HepG2 (cell line): Measurements from ENCODE around the gene COL8A2. TPM values are rescaled to one million over a fixed set of nuclear protein-coding genes. Genes with fewer than 3 reads are reported as not detected.

ENCODE experiments used
- ATRX ChIP-seq: sonication (generic); formaldehyde crosslinking; IDR thresholded peaks from 2 replicates; pipeline ENCODE4 v1.4.0; 2020; ENCODE audit warnings: missing genetic modification reagents, borderline replicate concordance
- BRCA1 ChIP-seq: sonication (generic); formaldehyde crosslinking; IDR thresholded peaks from 2 replicates; pipeline ENCODE4 v1.4.0; 2020; ENCODE audit warnings: missing genetic modification reagents
- ELF4 ChIP-seq: sonication (generic); formaldehyde crosslinking; IDR thresholded peaks from 2 replicates; pipeline ENCODE4 v1.5.0; 2020; ENCODE audit warnings: missing genetic modification reagents, mild to moderate bottlenecking, moderate library complexity, borderline replicate concordance
- FIP1L1 ChIP-seq: fragments of 200-400 bp; formaldehyde crosslinking; IDR thresholded peaks from 2 replicates; pipeline ENCODE4 v1.6.1; 2018; ENCODE audit warnings: low read depth, mild to moderate bottlenecking, low read length, moderate library complexity, borderline replicate concordance; ENCODE audit not compliant: insufficient read depth
- FOSL1 ChIP-seq: sonication (generic); formaldehyde crosslinking; IDR thresholded peaks from 2 replicates; pipeline ENCODE4 v1.9.0; 2021; ENCODE audit warnings: missing genetic modification reagents, borderline replicate concordance
- GABPB1 ChIP-seq: IDR thresholded peaks from 2 replicates; pipeline ENCODE4 v1.6.1; 2016; ENCODE audit warnings: mild to moderate bottlenecking, missing genetic modification reagents, moderate library complexity, missing compliant biosample characterization
- GTF2F1 ChIP-seq: fragments of 150-350 bp; IDR thresholded peaks from 2 replicates; pipeline ENCODE4 v1.6.1; 2014; ENCODE audit warnings: low read length
- HMG20B ChIP-seq: conservative IDR thresholded peaks from 2 replicates; pipeline ENCODE4 v1.6.1; 2016; ENCODE audit warnings: missing genetic modification reagents, missing compliant biosample characterization
- HMGA1 ChIP-seq: sonication (generic); formaldehyde crosslinking; conservative IDR thresholded peaks from 2 replicates; pipeline ENCODE4 v1.4.0; 2020; ENCODE audit warnings: missing genetic modification reagents
- MIXL1 ChIP-seq: IDR thresholded peaks from 2 replicates; pipeline ENCODE4 v1.6.1; 2016
- NFE2L2 ChIP-seq: fragments of 150-350 bp; IDR thresholded peaks from 2 replicates; pipeline ENCODE4 v1.6.1; 2014; ENCODE audit warnings: low read length
- NFKBIZ ChIP-seq: IDR thresholded peaks from 2 replicates; pipeline ENCODE4 v1.6.1; 2018; ENCODE audit warnings: missing genetic modification reagents, missing compliant biosample characterization
- NFYB ChIP-seq: sonication (generic); formaldehyde crosslinking; IDR thresholded peaks from 2 replicates; pipeline ENCODE4 v1.4.0; 2020; ENCODE audit warnings: missing genetic modification reagents
- POLR2A ChIP-seq, 2 experiments: IDR thresholded peaks; 2 replicates each; pipeline ENCODE4 v1.6.1; 2011; ENCODE audit warnings: low read depth in 2 of 2, low read length in 2 of 2, mild to moderate bottlenecking in 1 of 2, moderate library complexity in 1 of 2; ENCODE audit not compliant: insufficient read depth in 1 of 2
- RNF2 ChIP-seq: fragments of 450-650 bp; conservative IDR thresholded peaks from 2 replicates; pipeline ENCODE4 v1.6.1; 2016; ENCODE audit warnings: low read depth
- SIN3B ChIP-seq: fragments of 150-350 bp; IDR thresholded peaks from 2 replicates; pipeline ENCODE4 v1.6.1; 2014; ENCODE audit warnings: low read length
- ZFY ChIP-seq: sonication (generic); formaldehyde crosslinking; IDR thresholded peaks from 2 replicates; pipeline ENCODE4 v1.4.0; 2020; ENCODE audit warnings: missing genetic modification reagents
- ZNF44 ChIP-seq: sonication (generic); formaldehyde crosslinking; IDR thresholded peaks from 2 replicates; pipeline ENCODE4 v1.5.1; 2020; ENCODE audit warnings: mild to moderate bottlenecking, missing genetic modification reagents
- ZNF567 ChIP-seq: sonication (generic); formaldehyde crosslinking; IDR thresholded peaks from 2 replicates; pipeline ENCODE4 v1.8.1; 2023; ENCODE audit warnings: mild to moderate bottlenecking, missing genetic modification reagents, borderline replicate concordance
- ZNF792 ChIP-seq: IDR thresholded peaks from 2 replicates; pipeline ENCODE4 v1.6.1; 2016
- polyA plus RNA-seq, 8 experiments: library from polyadenylated mRNA; depleted of rRNA in 3 of 8; stranded (reverse) in 7 of 8; unstranded in 1 of 8; fragments of >200 nt; fragmentation: Illumina TruSeq in 4 of 8; extraction: Trizol in 4 of 8; gene quantifications; 2 replicates each; pipeline versions ENCODE4 v1.2.1 to v1.2.3, GENCODE V29; 2011 to 2016; ENCODE audit warnings: low read depth in 4 of 8, missing spikeins in 1 of 8, mixed read lengths in 1 of 8; ENCODE audit not compliant: insufficient read depth in 1 of 8
- total RNA-seq, 5 experiments: library from RNA; depleted of rRNA; stranded (reverse); fragments of >200 nt; fragmentation: Illumina TruSeq; extraction: Trizol; gene quantifications; 2 replicates each; pipeline ENCODE4 v1.2.3, GENCODE V29; 2016; ENCODE audit warnings: low read depth in 1 of 5
- TF ChIP-seq, protein P1 (sequence below): sonication (generic); formaldehyde crosslinking; IDR thresholded peaks from 2 replicates; pipeline ENCODE4 v1.4.0; 2020; ENCODE audit warnings: mild to moderate bottlenecking, low read depth, missing genetic modification reagents
- TF ChIP-seq, protein P2 (sequence below): sonication (generic); formaldehyde crosslinking; IDR thresholded peaks from 2 replicates; pipeline ENCODE4 v1.8.0; 2023; ENCODE audit warnings: mild to moderate bottlenecking, missing genetic modification reagents
- TF ChIP-seq, protein P3 (sequence below): sonication (generic); formaldehyde crosslinking; IDR thresholded peaks from 2 replicates; pipeline ENCODE4 v1.8.0; 2022; ENCODE audit warnings: mild to moderate bottlenecking, missing genetic modification reagents, moderate library complexity
- TF ChIP-seq, protein P4 (sequence below): sonication (generic); formaldehyde crosslinking; IDR thresholded peaks from 2 replicates; pipeline ENCODE4 v1.4.0; 2020; ENCODE audit warnings: missing genetic modification reagents

The COL8A2 gene
- total and polyA plus RNA-seq, 2 of the 13 experiments (the other 11 are each of a cell fraction or from before 2014, with no cell fraction given): 0.13 to 0.24 TPM

DNA sequence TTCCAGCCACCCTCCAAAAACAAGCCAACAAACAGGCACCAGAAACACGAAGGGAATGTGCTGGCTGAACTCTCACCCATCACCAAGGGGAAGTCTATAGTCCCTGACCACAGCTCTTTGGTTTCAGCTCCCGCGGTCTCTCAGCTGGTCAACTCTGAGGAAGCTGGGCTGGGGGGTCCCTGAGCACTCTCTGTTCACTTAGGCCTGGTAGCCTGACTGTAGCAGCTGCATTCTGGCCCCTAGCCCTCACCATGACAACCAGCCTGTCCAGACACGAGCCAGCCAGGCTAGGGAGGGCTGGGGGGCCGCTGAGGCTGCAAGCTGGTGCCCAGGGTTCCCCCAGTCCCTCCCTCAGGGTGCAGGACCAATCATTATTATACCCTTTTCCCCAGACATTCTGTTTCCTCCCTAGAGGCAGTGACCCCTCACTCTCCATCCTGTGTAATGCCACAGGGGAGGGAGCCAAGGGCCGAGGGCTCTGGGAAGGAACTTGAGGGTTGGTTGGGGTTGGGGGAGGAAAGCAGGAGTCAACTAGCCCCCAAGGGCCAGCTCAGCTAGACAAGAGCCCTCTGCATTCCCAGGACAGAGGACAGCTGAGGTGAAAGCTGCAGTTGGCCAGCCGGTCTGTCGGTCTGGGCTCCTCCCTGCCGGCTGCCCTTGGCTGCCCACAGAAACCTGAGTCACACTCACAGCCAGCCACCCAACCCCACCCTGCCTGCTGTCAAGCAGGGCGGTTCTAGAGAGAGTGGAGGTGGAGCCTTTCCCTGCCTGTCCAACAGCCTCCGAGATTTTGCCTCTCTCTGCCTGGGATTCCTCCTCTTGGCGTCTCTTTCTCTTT is 25.5 kb upstream of the COL8A2 start (continued):
- TF ChIP-seq FIP1L1 (no peak), ZNF792 (CRISPR knock-in tag) (peak; percentile 41; the same call in 1 of the 2 replicates), NFE2L2 (no peak), NFYB (CRISPR knock-in tag) (peak; percentile 62), ZNF44 (CRISPR knock-in tag) (no peak), RNF2 (no peak), NFKBIZ (CRISPR knock-in tag) (no peak), ZNF567 (CRISPR knock-in tag) (no peak), GTF2F1 (no peak), ELF4 (CRISPR knock-in tag) (no peak), POLR2A (IDR thresholded peaks at IDR 0.05; ENCODE audit: insufficient read depth in 1 of 2, low read depth in 2 of 2, low read length in 2 of 2) (peak in 1 of 2 experiments; percentile 62; a peak in 2 of 4 replicates), SIN3B (no peak), FOSL1 (no peak), HMGA1 (no peak), GABPB1 (CRISPR knock-in tag) (0 out of 2 replicates have a peak, but pooled peaks have one; percentile 29), HMG20B (CRISPR knock-in tag) (no peak; the same call in 1 of the 2 replicates), ATRX (CRISPR knock-in tag) (no peak), MIXL1 (CRISPR knock-in tag) (no peak), BRCA1 (CRISPR knock-in tag) (no peak), ZFY (CRISPR knock-in tag) (no peak)
- TF ChIP-seq, protein P1, sequence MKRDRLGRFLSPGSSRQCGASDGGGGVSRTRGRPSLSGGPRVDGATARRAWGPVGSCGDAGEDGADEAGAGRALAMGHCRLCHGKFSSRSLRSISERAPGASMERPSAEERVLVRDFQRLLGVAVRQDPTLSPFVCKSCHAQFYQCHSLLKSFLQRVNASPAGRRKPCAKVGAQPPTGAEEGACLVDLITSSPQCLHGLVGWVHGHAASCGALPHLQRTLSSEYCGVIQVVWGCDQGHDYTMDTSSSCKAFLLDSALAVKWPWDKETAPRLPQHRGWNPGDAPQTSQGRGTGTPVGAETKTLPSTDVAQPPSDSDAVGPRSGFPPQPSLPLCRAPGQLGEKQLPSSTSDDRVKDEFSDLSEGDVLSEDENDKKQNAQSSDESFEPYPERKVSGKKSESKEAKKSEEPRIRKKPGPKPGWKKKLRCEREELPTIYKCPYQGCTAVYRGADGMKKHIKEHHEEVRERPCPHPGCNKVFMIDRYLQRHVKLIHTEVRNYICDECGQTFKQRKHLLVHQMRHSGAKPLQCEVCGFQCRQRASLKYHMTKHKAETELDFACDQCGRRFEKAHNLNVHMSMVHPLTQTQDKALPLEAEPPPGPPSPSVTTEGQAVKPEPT (CRISPR knock-in tag): no peak
- TF ChIP-seq, protein P2, sequence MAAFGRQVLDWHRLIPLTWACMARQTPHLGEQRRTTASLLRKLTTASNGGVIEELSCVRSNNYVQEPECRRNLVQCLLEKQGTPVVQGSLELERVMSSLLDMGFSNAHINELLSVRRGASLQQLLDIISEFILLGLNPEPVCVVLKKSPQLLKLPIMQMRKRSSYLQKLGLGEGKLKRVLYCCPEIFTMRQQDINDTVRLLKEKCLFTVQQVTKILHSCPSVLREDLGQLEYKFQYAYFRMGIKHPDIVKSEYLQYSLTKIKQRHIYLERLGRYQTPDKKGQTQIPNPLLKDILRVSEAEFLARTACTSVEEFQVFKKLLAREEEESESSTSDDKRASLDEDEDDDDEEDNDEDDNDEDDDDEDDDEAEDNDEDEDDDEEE (CRISPR knock-in tag): no peak
- TF ChIP-seq, protein P3, sequence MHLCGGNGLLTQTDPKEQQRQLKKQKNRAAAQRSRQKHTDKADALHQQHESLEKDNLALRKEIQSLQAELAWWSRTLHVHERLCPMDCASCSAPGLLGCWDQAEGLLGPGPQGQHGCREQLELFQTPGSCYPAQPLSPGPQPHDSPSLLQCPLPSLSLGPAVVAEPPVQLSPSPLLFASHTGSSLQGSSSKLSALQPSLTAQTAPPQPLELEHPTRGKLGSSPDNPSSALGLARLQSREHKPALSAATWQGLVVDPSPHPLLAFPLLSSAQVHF (CRISPR knock-in tag): no peak
- TF ChIP-seq, protein P4, sequence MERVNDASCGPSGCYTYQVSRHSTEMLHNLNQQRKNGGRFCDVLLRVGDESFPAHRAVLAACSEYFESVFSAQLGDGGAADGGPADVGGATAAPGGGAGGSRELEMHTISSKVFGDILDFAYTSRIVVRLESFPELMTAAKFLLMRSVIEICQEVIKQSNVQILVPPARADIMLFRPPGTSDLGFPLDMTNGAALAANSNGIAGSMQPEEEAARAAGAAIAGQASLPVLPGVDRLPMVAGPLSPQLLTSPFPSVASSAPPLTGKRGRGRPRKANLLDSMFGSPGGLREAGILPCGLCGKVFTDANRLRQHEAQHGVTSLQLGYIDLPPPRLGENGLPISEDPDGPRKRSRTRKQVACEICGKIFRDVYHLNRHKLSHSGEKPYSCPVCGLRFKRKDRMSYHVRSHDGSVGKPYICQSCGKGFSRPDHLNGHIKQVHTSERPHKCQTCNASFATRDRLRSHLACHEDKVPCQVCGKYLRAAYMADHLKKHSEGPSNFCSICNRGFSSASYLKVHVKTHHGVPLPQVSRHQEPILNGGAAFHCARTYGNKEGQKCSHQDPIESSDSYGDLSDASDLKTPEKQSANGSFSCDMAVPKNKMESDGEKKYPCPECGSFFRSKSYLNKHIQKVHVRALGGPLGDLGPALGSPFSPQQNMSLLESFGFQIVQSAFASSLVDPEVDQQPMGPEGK: peak; percentile 63
